ENCODE measurements around the gene IMPG1.

IMPG1 gene

GRCh38 chr6:75952128-75952527 lies 120.3 kb downstream of the IMPG1 start:
- H3K4me3 ChIP-seq = no peak overlapping the region
- TF ChIP-seq CTCF (IDR thresholded peaks at IDR 0.05) = no peak
- DNase-seq (ENCODE audit: low spot score) = no peak

GRCh38 chr6:75947935-75948334 lies 124.5 kb downstream of the IMPG1 start:
- no peak for TF ChIP-seq CTCF (IDR thresholded peaks at IDR 0.05)
- Histone ChIP-seq H3K27ac (no peak overlapping the region), H3K4me3 (no peak overlapping the region)
- no peak for DNase-seq (ENCODE audit: low spot score)

More at GRCh38 chr6:75952128-75952527, 120.3 kb downstream of the IMPG1 start:
- H3K27ac ChIP-seq = no peak overlapping the region

- H3K27ac ChIP-seq = no peak overlapping the region
- H3K4me3 ChIP-seq = no peak overlapping the region
- no peak for TF ChIP-seq CTCF (IDR thresholded peaks at IDR 0.05)
- DNase-seq (ENCODE audit: low spot score) = no peak
Measured at GRCh38 chr6:75946146-75946831, 126.2 kb downstream of the IMPG1 start.

GRCh38 chr6:75943381-75943780 lies 129.1 kb downstream of the IMPG1 start:
- DNase-seq (ENCODE audit: low spot score) = no peak
- Histone ChIP-seq H3K27ac (no peak overlapping the region), H3K4me3 (no peak overlapping the region)
- TF ChIP-seq CTCF (IDR thresholded peaks at IDR 0.05) = no peak

GRCh38 chr6:75941509-75941908 lies 131.0 kb downstream of the IMPG1 start:
- no peak for DNase-seq (ENCODE audit: low spot score)
- TF ChIP-seq CTCF (IDR thresholded peaks at IDR 0.05) = no peak
- no peak overlapping the region for H3K4me3 ChIP-seq
- no peak overlapping the region for H3K27ac ChIP-seq

GRCh38 chr6:75940564-75940963 lies 131.9 kb downstream of the IMPG1 start:
- no peak for DNase-seq (ENCODE audit: low spot score)
- H3K27ac ChIP-seq = no peak overlapping the region
- no peak for TF ChIP-seq CTCF (IDR thresholded peaks at IDR 0.05)
- no peak overlapping the region for H3K4me3 ChIP-seq

- TF ChIP-seq CTCF (IDR thresholded peaks at IDR 0.05) = no peak
- H3K4me3 ChIP-seq = no peak overlapping the region
- H3K27ac ChIP-seq = no peak overlapping the region
- no peak for DNase-seq (ENCODE audit: low spot score)
Measured at GRCh38 chr6:75937846-75938245, 134.6 kb downstream of the IMPG1 start.

Data from coronary artery (tissue), 2 donors.